Suprapubic skin (tissue), 4 donors: ENCODE results near the gene ZNF311. TPM values are rescaled to one million over a fixed set of nuclear protein-coding genes. Genes with fewer than 3 reads are reported as not detected.
"Not testable (repeated sequence)": the region's sequence is repeated elsewhere in the genome, so short reads cannot be mapped to it uniquely, and the experiment has no call there.

Source experiments
- DNase-seq, 2 donors: peaks; one replicate each; pipeline ENCODE4 v3.0.0-alpha.2; 2019; ENCODE audit warnings: low spot score in 2 of 2
- H3K27ac ChIP-seq: fragments of 200-600 bp; sonication (generic); one replicate; pipeline ENCODE4 v1.5.1; 2019
- H3K27me3 ChIP-seq: fragments of 200-600 bp; sonication (generic); one replicate; pipeline ENCODE4 v1.5.1; 2019
- H3K36me3 ChIP-seq: fragments of 200-600 bp; sonication (generic); one replicate; pipeline ENCODE4 v1.5.1; 2019
- H3K4me1 ChIP-seq: fragments of 200-600 bp; sonication (generic); one replicate; pipeline ENCODE4 v1.5.1; 2019
- H3K4me3 ChIP-seq: fragments of 200-600 bp; sonication (generic); one replicate; pipeline ENCODE4 v1.5.1; 2019; ENCODE audit warnings: mild to moderate bottlenecking
- H3K9me3 ChIP-seq: fragments of 200-600 bp; sonication (generic); one replicate; pipeline ENCODE4 v1.5.1; 2019
- EP300 ChIP-seq: sonication (generic); formaldehyde crosslinking; IDR thresholded peaks from one replicate; pipeline ENCODE4 v1.6.1; 2017; ENCODE audit warnings: antibody characterized with exemption
- POLR2A ChIP-seq, 2 donors: fragments of 450-650 bp; IDR thresholded peaks; one replicate each; pipeline ENCODE4 v1.6.1; 2017; ENCODE audit warnings: antibody characterized with exemption in 2 of 2, mild to moderate bottlenecking in 2 of 2, moderate library complexity in 2 of 2
- POLR2AphosphoS5 ChIP-seq, 3 donors: sonication (generic); formaldehyde crosslinking; IDR thresholded peaks; one replicate each; pipeline ENCODE4 v1.6.1; 2017; ENCODE audit warnings: antibody characterized with exemption in 3 of 3
- WGBS: methylation state at CpG from one replicate; pipeline ENCODE4 v1.1.5; 2018; 5-methylcytosine and 5-hydroxymethylcytosine counted together
- total RNA-seq, 4 donors: library from RNA; depleted of rRNA; stranded (reverse); fragments of >200 nt; gene quantifications; one replicate each; pipeline ENCODE4 v1.1.0, GENCODE V29; 2016
- TF ChIP-seq, protein P1 (sequence below), 2 donors: fragments of 200-600 bp in 1 of 2; fragments of 450-650 bp in 1 of 2; sonication (generic) in 1 of 2; IDR thresholded peaks; one replicate each; pipeline ENCODE4 v1.5.1; 2016 to 2019; ENCODE audit warnings: antibody characterized with exemption in 2 of 2, mild to moderate bottlenecking in 1 of 2, moderate library complexity in 1 of 2

Gene ZNF311
- total RNA-seq, 4 donors from 2014 or later = 0.15 to 1.9 (median 0.57) TPM

GRCh38 chr6:28969129-28969528, 36.0 kb downstream of the ZNF311 start:
- no peak overlapping the region for H3K4me3 ChIP-seq
- no peaks in the 10 kb centered on the region for H3K27me3 ChIP-seq
- H3K4me1 ChIP-seq = no peaks in the 10 kb centered on the region
- no peak for DNase-seq
- H3K9me3 ChIP-seq = peaks cover 7% of the 10 kb centered on the region
- no peak overlapping the region for H3K27ac ChIP-seq
- WGBS = 81% methylated on average over 15 of the region's 15 CpGs
- H3K36me3 ChIP-seq = no peaks in the 10 kb centered on the region
- TF ChIP-seq, protein P1, sequence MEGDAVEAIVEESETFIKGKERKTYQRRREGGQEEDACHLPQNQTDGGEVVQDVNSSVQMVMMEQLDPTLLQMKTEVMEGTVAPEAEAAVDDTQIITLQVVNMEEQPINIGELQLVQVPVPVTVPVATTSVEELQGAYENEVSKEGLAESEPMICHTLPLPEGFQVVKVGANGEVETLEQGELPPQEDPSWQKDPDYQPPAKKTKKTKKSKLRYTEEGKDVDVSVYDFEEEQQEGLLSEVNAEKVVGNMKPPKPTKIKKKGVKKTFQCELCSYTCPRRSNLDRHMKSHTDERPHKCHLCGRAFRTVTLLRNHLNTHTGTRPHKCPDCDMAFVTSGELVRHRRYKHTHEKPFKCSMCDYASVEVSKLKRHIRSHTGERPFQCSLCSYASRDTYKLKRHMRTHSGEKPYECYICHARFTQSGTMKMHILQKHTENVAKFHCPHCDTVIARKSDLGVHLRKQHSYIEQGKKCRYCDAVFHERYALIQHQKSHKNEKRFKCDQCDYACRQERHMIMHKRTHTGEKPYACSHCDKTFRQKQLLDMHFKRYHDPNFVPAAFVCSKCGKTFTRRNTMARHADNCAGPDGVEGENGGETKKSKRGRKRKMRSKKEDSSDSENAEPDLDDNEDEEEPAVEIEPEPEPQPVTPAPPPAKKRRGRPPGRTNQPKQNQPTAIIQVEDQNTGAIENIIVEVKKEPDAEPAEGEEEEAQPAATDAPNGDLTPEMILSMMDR (IDR thresholded peaks at IDR 0.05) = no peak
- TF ChIP-seq POLR2AphosphoS5 (IDR thresholded peaks at IDR 0.05) (no peak), EP300 (no peak), POLR2A (IDR thresholded peaks at IDR 0.05) (no peak)

DNA sequence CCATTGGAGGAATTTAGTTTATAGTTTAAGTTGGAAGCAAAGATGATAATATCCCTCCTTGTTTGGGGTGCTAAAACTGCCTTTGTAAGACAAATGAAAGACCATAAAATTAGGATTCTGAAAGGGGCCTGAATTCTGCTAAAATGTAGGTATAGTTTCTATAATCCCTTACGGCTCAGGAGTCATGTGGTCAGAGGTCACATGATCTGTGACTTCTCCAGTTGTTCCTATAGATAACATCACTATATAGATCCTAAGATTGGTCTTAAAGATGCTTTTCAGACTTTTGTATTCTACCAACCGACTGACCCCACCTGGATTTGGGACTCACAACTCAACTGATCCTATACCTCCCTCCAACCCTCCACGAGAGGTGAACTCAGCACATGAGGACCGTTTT, 36.6 kb downstream of the ZNF311 start:
- H3K4me3 ChIP-seq = no peak overlapping the region
- H3K27me3 ChIP-seq = no peaks in the 10 kb centered on the region
- peaks cover 7% of the 10 kb centered on the region for H3K9me3 ChIP-seq
- no peaks in the 10 kb centered on the region for H3K36me3 ChIP-seq
- 88% methylated on average over 4 of the region's 4 CpGs for WGBS
- H3K27ac ChIP-seq = no peak overlapping the region
- no peak for TF ChIP-seq POLR2A (IDR thresholded peaks at IDR 0.05)
- TF ChIP-seq, protein P1 (IDR thresholded peaks at IDR 0.05) = no peak
- no peak for TF ChIP-seq POLR2AphosphoS5 (IDR thresholded peaks at IDR 0.05)
- TF ChIP-seq EP300 = no peak
- no peaks in the 10 kb centered on the region for H3K4me1 ChIP-seq
- no peak for DNase-seq

DNA sequence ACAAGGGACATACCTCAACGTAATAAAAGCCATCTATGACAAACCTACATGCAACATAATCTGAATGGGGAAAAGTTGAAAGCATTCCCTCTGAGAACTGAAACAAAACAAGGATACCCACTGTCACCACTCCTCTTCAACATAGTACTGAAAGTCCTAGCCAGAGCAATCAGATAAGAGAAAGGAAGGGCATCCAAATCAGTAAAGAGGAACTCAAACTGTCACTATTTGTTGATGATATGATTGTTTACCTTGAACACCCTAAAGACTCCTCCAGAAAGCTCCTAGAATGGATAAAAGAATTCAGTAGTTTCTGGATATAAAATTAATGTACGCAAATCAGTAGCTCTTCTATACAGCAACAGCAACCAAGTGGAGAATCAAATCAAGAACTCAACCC, 39.4 kb downstream of the ZNF311 start:
- Histone ChIP-seq H3K36me3 (no peaks in the 10 kb centered on the region), H3K27ac (no peak overlapping the region), H3K27me3 (no peaks in the 10 kb centered on the region), H3K9me3 (peaks cover 7% of the 10 kb centered on the region), H3K4me3 (no peak overlapping the region), H3K4me1 (no peaks in the 10 kb centered on the region)
- TF ChIP-seq POLR2A (IDR thresholded peaks at IDR 0.05) = no peak
- TF ChIP-seq, protein P1 (IDR thresholded peaks at IDR 0.05) = no peak
- TF ChIP-seq EP300 = no peak
- TF ChIP-seq POLR2AphosphoS5 (IDR thresholded peaks at IDR 0.05) = no peak
- no peak for DNase-seq
- 78% methylated on average over 2 of the region's 2 CpGs for WGBS

DNA sequence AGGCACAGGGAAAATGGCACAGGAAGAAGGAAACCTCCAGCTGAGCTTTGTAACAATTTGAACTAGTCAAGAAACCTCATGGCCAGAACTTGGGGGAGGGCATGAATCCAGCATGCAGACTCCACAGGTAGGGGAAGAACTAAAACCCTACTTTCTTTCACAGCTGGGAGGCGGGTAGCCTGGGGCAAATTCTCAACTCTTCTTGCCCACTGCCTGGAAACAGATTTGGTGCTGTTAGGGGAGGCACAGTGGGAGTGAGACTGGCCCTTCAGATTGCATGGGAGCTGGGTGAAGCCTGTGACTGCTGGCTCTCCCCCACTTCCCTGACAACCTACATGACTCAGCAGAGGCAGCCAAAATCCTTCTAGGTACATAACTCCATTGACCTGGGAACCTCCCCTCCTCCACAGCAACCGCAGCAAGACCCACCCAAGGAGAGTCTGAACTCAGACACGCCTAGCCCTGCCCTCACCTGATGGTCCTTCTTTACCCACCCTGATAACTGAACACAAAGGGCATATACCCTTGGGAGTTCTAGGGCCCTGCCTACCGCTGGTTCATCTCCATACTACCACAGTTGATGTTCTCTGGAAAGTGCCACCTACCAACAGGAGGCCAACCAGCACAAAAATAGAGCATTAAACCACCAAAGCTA, 44.1 kb downstream of the ZNF311 start:
- H3K9me3 ChIP-seq = no peaks in the 10 kb centered on the region
- no peak overlapping the region for H3K4me3 ChIP-seq
- H3K27me3 ChIP-seq = peaks cover 12% of the 10 kb centered on the region
- TF ChIP-seq POLR2AphosphoS5 (IDR thresholded peaks at IDR 0.05) = no peak
- TF ChIP-seq POLR2A (IDR thresholded peaks at IDR 0.05) = no peak
- no peak for TF ChIP-seq EP300
- TF ChIP-seq, protein P1 (IDR thresholded peaks at IDR 0.05) = no peak
- no peak for DNase-seq
- 89% methylated on average over 4 of the region's 4 CpGs for WGBS
- no peaks in the 10 kb centered on the region for H3K36me3 ChIP-seq
- H3K4me1 ChIP-seq = no peaks in the 10 kb centered on the region
- no peak overlapping the region for H3K27ac ChIP-seq

GRCh38 chr6:28958561-28959243, 46.4 kb downstream of the ZNF311 start:
- not testable (repeated sequence) for H3K4me3 ChIP-seq, DNase-seq, H3K27ac ChIP-seq, H3K9me3 ChIP-seq, H3K4me1 ChIP-seq, H3K36me3 ChIP-seq
- peaks cover 23% of the 10 kb centered on the region for H3K27me3 ChIP-seq
- WGBS = 89% methylated on average over 13 of the region's 13 CpGs

- Histone ChIP-seq H3K4me1 (peaks cover 11% of the 10 kb centered on the region), H3K27me3 (peaks cover 23% of the 10 kb centered on the region)
- WGBS = 93% methylated on average over 12 of the region's 24 CpGs
- not testable (repeated sequence) for H3K27ac ChIP-seq, H3K36me3 ChIP-seq, H3K9me3 ChIP-seq, H3K4me3 ChIP-seq, DNase-seq
These were observed 47.3 kb downstream of the ZNF311 start for GRCh38 chr6:28957795-28958314.
